NCI-H526 (cell line): ENCODE results near the gene MIEN1.
"Not testable (repeated sequence)": the region's sequence is repeated elsewhere in the genome, so short reads cannot be mapped to it uniquely, and the experiment has no call there.

Experiments
- DNase-seq, 2 experiments: peaks; one replicate each; lab custom pipeline; 2025; lab: John Stamatoyannopoulos, UW

Gene MIEN1, protein sequence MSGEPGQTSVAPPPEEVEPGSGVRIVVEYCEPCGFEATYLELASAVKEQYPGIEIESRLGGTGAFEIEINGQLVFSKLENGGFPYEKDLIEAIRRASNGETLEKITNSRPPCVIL

DNA sequence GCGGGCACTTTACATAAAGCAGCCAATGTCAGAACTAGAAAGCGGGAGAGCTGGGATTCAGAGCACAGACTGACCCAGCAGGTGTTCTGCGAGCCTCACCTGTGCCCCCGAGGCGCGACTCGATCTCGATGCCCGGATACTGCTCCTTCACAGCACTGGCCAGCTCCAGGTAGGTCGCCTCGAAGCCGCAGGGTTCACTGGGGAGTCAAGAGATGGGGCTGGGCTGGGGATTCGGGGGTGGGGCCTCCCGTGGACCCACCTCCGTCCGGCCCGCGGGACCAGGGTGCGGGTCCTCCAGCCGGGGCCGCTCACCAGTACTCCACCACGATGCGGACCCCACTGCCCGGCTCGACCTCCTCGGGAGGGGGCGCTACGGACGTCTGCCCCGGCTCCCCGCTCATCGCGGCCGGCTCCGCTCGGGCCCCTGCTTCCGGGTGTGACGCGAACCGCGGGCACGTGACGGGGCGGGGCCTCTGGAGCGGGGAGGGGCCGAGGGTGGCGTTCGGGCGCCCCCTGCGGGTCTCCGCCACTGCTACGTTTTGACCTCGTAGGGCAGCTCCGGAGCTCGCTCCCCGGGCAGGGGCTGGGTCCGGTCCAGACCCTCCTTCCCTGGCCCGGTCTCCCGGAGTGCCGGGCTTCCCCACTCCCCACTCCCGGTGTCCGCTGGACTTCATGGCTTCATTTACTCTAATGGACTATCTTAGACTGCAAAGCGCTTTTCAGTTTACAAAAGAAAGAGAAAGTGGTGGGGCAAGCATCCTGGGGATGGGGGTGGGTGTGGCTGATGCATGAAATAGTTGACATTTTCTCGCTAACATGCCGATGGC lies at the start of gene MIEN1:
Gene MIEN1 (minus strand): TSS at position 438 of the 827 bp plus-strand sequence. CDS start 37 bp downstream, at position 401.
- DNase-seq = peak; percentile 19 to 89

DNA sequence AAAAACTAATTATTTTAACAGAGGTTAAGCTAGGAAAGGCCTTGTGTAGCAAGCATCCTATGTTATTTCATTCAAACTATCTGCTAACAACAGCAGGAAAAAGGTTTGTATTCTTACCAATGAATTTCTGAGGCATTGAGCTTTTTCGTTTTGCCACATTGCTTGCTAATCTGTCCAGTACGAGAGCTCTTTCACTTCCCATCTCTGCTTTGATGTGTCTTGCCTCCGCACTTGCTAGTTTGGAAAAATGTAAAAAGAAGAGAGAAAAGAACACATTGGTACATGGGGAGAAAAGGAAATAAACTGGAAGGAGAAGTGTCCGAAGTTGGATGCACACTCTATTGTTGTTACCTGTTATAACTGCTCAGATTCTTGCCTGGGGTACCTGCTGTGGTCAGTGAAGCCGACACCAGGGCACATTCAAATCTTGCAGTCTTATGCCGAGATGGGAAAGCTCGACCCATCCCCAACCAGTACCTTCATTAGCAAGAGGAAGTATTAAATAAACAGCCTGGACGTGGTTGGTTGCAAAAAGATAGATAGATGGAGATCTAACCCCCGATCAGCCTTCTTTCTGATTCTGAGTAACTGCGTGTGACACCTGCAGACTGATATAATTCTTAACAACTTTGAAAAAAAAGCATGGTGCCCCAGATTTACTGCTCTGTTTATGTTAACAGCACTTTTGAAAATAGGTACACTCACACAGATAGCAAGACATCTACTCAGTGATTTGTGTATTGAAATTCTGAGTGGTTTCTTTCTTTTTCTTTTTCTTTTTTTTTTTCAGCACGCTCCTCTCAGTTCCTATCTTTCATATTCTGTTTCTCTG lies 47.4 kb upstream of the MIEN1 start:
- no peak for DNase-seq

DNA sequence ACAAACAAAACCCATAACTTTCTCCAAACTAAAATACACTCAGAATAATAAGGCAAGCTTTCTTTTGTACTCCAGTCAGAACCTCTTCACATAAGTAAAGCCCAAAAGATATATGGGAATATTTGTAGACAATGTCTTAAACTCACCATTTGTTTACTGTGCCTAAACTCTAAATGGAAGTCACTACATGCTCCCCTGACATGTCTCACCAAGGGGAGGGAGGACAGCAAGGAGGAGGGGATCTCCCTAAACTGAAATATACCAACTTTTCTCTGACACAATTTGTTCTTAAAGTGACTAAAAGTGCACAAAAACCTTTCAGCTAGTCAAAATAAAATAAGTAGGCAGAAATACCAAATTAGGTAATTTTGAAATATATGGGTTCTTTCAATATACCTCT lies 45.9 kb upstream of the MIEN1 start:
- DNase-seq = no peak

DNA sequence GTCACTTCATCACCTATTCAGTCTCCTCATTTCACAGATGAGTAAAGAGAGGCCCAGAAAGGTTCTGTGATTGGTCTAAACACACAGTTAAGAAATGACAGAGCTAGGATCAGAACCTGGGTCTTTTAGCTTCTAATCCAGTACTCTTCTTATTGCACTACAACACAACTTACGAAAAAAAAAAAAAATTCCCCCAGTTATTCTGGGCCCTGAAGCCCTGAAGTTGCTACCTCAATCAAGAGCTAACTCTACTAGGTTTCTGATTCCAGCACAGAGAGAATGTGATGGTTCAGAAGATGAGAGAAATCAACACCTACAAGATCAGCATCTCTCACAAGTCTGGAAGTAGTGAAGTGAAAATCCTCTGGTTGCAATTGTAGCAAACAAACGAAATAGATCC lies 44.7 kb upstream of the MIEN1 start:
- DNase-seq = no peak

DNA sequence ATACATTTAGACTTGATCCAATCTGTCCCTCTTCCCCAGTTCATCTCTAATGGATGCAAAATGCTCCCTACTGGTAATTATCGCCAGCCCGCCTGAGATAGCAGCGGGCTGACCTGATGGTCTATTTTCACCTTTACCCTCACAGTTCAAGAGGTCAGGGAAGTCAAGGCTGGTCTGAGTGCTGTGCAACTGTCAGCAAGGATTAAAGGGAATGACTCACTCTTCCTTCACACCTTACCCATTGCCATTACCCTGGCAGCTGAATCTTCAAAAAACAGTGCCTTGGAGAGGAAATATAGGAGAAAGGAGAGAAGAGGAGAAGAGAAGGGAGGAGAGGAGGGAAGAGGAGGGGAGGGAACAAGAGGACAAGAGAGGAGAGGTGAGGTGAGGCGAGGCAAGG lies 43.7 kb upstream of the MIEN1 start:
- DNase-seq = no peak

DNA sequence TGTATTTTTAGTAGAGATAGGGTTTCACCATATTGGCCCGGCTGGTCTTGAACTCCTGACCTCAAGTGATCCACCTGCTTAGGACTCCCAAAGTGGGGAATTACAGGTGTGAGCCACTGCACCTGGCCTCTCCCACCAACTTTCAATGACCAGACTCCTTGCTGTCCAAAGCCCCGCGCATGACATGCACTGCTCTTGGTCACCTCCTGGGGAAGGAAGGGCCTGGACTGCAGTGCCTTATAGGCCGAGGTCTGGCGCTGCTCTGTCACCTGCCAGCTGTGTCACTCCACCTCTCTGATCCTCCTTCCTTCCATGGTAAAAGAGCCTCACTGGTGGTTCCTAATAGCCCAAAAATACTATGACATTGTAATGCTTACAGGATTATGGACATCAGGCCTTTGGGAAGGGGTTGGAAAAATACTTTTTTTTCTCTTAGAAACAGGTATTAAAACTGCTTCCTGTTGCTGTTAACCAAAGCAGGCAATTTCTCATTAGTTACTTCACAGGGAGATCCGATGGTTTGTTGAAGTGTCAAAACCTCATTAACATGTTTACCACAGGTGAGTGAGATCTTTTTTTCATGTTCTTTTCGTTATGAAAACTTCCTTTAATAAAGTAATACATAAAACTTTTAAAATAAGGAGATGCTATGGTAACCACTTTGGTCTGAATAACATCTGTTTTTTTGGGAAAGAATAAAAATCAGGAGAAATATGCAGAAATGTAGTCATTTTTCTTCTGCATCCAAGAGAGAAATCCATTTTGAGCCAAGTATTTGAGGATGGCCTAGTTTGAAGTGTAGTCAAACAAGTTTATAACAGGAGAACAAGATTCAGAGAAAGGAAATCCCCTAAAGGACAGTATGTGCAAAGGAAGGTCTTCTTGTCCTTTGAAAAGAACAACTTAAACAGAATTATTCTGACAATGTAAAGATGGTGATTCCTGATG lies 42.9 kb upstream of the MIEN1 start:
- DNase-seq = no peak

DNA sequence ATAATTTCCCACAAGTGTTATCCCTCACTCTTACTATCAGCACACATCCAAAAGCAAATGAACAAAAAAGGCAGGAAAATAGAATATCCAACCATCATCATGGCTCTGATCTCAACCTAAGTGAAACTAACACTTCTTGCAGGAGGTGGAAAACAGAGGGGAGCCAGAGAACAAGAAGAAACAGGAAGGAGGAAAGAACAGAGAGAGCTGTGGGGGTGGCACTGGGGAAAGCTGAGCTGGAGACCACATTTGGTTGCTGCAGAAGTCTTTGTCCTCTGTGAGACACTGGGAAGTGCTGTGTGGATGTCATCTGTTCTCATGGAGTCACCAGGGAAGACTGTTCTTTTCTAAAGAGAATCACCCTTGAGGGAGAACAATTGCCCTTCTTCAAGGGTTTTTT lies 42.1 kb upstream of the MIEN1 start:
- no peak for DNase-seq

DNA sequence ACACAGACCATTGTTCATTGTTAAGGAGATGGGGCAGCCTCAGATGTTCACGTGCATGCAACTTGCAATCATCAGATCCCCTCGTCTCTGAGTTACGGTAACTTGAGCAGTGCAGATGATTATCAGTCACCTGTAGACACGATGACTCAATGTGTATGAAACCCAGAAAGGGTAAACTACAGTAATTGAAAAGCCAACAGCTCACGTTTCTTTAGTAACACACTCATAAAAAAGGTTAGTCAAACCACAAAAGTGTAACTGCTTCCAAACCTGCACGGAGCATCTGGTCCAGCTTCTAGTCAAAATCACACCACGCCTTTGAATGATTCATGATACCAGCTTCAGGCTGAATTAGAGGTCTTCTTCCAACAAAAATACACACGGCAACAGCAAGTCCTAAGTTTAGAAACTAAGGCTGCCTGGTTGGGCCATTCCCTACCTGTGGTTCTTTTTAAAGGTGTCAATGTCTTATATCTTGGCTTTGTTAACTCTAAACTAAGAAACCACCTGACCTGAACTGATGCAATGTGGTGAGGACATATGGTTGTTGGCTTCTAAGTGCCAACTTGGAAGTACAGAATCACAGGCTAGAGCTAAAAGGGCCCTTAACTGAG lies 39.7 kb upstream of the MIEN1 start:
- peak; percentile 68 to 77 for DNase-seq

DNA sequence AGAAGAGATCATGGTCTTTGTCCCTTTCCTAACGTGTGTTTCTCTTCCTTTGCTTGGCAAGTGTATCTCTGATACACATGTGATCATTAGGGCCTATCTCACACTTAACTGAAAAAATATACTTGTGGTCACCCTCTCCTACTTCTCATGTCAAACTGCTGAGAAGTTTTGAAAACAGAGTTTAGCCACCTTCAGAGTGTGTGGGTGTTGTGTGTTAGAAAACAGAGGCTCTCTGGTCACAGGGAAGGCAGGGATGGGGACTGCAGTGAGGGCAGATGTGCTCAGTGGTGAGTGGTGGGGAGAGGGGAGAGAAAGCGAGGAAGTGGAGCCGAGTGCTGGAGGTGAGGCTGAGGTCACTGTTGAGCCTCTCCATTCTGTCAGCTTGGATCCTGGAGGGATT lies 36.8 kb upstream of the MIEN1 start:
- no peak for DNase-seq

DNA sequence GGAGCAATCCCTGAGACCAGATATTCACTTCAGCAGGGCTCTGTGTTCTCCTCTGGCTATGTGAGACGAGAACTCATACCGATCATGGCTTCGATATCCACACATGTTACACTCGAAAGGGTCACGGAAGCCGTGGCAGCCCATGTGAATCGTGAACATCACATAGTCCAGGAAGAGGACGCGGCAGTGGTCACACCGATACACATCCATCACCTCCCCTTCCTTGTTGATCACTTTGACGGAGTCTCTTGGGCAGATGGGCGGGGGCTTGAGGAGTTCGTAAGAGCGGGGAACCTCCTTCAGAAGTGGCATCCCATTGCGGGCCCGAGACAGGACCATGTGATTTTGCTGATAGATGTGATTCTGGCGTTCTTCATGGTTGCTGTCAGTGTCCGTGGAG lies 35.4 kb upstream of the MIEN1 start:
- DNase-seq = no peak

DNA sequence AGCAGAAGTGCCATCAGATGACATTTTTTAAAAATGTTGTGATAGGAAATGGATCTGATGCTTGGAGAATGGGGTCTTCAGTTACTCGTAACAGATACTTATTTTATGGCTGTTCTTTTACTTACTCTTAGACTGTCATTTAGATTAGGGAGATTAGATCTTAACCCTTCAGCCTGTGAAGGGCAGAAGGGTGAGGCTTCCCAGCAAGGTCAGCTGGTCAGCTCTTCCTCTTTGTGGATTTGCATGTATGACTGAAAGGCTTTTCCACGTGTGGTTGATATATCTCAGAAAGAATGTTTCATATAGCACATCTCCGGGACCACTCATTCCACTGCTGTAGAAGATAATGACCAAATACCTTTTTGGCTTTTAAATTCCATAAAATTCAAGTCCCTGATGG lies 34.8 kb upstream of the MIEN1 start:
- DNase-seq = no peak

DNA sequence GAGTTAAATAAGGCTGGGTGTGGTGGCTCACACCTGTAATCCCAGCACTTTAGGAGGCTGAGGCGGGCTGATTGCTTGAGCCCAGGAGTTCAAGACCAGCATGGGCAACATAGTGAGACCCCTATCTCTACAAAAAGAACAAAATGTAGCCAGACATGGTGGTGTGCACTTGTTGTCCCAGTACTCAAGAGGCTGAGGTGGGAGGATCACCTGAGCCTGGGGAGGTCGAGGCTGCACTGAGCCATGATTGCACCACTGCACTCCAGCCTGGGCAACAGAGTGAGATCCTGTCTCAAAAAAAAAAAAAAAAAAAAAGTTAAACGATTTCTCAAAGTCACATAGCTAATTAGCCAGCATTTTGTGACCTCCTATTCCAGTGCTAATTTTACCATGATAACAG lies 33.8 kb upstream of the MIEN1 start:
- DNase-seq = not testable (repeated sequence)

DNA sequence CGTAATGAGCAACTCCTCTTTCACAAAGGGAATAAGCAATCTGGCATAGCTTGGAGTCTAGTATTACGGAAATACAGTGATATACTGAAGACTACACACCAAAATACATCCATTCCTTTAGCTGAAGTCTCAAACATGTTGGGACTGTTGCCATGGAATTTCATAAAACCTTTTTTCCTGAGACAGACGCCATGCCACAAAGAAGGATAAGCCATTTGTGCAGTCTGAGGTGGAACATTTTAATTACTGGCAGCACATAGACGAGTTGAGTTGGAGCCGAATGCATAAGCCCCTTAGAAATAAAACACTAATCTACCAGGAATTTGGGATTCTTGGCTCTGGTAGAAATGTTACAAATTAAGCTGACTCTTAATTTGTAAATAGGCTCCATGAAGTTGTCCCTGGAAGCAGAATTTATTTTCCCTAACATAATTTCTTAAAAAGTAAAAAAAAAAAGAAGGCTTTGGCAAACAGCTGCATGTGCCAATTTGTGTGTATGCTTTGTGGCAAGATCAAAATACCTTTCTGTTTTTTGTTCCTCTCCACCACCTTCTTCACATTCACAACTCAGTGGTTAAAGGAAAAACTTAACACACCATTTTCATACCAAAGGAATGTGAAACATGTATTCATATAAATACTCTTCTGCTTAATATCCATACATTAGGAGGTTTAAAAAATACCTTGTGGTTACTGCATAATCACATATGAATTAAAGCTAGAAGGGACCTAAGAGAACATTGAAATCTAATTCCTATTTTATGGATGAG lies 32.9 kb upstream of the MIEN1 start:
- no peak for DNase-seq

DNA sequence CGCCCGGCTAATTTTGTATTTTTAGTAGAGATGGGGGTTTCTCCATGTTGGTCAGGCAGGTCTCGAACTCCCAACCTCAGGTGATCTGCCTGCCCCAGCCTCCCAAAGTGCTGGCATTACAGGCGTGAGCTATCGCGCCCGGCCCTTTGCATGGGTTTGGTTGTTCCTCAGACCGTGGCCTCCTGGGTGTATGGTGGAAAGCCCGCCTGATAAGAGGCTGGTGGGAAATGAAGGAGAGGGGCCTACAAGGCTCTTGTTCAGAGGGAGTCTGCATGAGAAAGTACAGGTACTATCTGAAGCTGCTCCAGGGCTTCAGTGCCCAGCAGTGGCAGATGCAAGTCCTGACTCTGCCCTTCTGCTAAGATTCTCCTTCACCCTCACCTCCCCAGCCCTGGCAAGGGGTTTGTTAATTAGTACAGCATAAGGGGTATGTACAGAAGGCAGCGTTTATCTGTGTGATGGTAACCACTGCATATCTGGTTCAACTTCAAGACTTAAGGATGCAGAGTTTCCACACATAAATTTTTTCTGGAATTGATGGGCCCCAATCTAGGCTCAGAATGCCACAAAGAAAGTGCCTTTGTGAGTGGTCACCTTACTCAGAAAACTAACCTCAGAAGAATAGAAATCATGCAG lies 31.6 kb upstream of the MIEN1 start:
- DNase-seq = no peak

DNA sequence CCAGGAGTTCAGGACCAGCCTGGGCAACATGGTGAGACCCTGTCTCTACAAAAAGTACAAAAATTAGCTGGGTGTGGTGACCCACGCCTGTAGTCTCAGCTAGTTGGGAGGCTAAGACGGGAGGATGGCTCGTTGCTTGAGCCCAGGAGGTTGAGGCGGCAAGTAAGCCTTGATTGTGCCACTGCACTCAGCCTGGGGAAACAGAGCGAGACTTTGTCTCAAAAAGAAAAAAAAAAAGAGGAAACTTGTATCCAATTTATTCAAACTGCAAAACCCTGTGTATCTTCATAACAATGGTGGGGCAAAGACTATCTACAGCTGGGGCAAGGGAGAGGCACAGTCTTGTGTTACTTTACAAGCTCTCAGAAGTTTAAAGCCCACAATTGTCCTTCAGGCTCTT lies 28.9 kb upstream of the MIEN1 start:
- no peak for DNase-seq

DNA sequence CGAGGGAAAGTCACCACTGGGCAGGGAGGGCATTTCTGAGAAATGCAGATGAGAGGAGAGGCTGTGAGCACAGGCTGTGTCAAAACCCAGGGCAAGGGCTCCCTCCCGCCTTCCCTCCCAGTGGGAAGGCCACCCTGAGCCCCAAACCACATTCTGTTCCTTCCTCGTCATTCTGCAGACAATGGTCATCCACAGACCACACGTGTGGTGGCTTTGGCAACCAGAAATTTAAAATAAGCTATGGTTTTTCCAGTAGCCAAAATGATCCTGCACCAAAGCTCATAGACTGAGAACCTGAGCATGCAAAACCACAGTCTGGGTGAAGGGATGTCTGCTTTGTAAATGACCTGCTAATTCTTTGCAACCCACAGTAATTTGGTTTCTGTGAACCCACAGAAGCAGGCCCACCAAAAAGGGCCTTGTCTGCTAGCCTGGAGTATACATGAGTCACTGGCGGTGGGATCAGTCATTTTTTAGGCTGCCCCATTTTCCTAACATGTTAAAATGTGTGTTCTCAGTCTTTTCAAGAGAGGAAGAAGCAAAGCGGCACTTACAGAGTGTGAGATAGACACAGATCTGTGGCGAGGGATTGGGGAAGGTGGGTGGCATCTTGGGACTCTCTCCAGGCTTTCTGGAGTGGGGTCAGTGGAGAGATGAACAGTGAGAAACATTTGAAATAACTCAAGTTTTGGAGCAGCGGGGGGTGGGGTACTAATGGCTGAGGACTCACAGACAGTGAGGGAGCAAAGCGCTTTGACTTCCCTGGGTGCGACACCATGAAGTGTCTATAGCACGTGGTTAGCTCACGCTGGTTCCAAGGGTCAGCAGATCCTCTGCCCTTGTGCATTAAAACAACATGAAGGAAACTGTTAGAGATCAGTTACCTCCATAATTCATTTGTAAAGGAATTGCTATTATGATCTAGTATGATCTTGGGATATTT lies 27.9 kb upstream of the MIEN1 start:
- no peak for DNase-seq

DNA sequence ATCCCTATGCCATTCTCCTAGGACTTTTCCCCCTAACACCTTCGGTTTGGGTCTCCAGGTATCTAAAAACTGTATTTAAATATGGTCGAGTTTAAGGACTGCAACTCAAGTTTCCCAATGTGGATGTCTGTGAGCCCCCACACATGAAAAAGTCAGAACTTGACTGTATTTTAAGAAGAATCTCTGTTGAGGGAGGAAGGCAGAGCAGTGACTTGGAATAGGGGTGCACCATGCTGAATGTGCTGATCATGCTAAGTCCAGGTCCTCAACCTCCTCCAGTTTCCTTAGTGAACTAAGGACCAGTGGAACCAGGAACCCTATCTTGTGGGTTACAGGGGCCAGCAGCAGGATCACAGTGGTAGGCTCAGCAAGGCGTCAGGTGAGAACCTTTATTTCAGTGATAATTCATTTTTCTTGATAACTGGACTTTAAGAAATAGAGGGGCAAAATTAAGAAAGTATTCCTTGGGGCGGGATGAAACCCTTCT lies 26.9 kb upstream of the MIEN1 start:
- DNase-seq = no peak

DNA sequence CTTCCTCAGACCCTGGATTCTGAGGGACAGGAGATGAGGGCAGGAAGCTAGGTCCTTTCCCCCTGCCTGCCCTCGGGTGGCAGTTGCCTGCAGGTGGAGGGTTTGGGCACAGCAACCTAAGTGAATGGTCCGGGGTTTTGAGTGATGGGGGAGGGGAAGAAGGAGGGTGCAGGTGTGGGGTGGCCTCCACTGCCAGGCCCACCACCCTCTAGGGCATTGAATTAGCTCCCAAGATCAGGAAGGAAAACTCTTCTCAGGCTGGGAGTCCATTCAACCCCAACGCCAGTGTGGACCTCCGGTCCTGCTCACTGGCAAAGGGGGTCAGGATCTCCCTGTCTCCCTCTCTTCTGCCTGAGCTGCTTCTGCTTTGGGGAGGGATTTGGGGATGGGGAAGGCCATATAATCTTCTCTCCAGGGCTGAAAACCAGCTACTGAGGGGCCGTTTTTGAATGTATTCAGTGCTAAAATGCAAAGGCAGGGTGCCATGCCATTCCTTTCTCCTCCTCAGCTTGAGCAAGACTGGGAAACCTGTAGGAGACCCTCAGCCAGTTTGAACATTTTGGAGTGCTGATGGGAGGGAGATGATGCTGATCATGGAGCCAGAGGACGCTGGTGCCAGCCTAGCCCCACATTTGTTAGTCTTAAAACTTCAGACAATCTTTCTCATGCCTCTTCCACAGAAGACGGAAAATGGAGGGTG lies 26.2 kb upstream of the MIEN1 start:
- DNase-seq = no peak
